SK-N-SH treated with all-trans-retinoic acid at 6 μM for 48 hours (cell line): ENCODE data around the gene MGMT.

ENCODE experiments used
- ATAC-seq: fragments of 200-7000 bp; cut with Tn5 transposase; 3 replicates; pipeline ENCODE4 v1.9.1; 2020; ENCODE audit warnings: mild to moderate bottlenecking, moderate library complexity
- ARNTL ChIP-seq: fragments of 450-650 bp; formaldehyde crosslinking; IDR thresholded peaks from 2 replicates; pipeline ENCODE4 v1.5.0; 2020; ENCODE audit warnings: low read depth, mild to moderate bottlenecking, moderate library complexity, borderline replicate concordance
- BACH2 ChIP-seq: fragments of 250-450 bp; sonication (Bioruptor Pico); IDR thresholded peaks from 2 replicates; pipeline ENCODE4 v1.9.0; 2021; ENCODE audit warnings: mild to moderate bottlenecking, borderline replicate concordance
- CSDC2 ChIP-seq: fragments of 250-450 bp; sonication (Bioruptor Pico); IDR thresholded peaks from 2 replicates; pipeline ENCODE4 v1.5.0; 2020; ENCODE audit warnings: mild to moderate bottlenecking, moderate library complexity
- GLIS3 ChIP-seq: fragments of 250-450 bp; sonication (Bioruptor Pico); IDR thresholded peaks from 2 replicates; pipeline ENCODE4 v1.5.0; 2020; ENCODE audit warnings: mild to moderate bottlenecking, moderate library complexity
- ISL1 ChIP-seq: fragments of 250-450 bp; sonication (Bioruptor Pico); IDR thresholded peaks from 2 replicates; pipeline ENCODE4 v2.1.2; 2022; ENCODE audit warnings: mild to moderate bottlenecking, moderate library complexity
- OSR1 ChIP-seq: fragments of 250-450 bp; sonication (Bioruptor Pico); IDR thresholded peaks from 2 replicates; pipeline ENCODE4 v1.8.0; 2022; ENCODE audit warnings: moderate library complexity, mild to moderate bottlenecking, inconsistent platforms
- PPARA ChIP-seq: fragments of 250-450 bp; sonication (Bioruptor Pico); IDR thresholded peaks from 2 replicates; pipeline ENCODE4 v1.5.0; 2020; ENCODE audit warnings: mild to moderate bottlenecking, borderline replicate concordance
- RARB ChIP-seq: fragments of 250-450 bp; sonication (Bioruptor Pico); IDR thresholded peaks from 2 replicates; pipeline ENCODE4 v1.8.0; 2021; ENCODE audit warnings: mild to moderate bottlenecking, moderate library complexity
- SNAI2 ChIP-seq: fragments of 250-450 bp; sonication (Bioruptor Pico); IDR thresholded peaks from 2 replicates; pipeline ENCODE4 v1.5.0; 2020; ENCODE audit warnings: mild to moderate bottlenecking, moderate library complexity
- TCF4 ChIP-seq: fragments of 250-450 bp; sonication (Bioruptor Pico); IDR thresholded peaks from 2 replicates; pipeline ENCODE4 v1.8.0; 2021; ENCODE audit warnings: mild to moderate bottlenecking, moderate library complexity, borderline replicate concordance
- TOX ChIP-seq: fragments of 250-450 bp; sonication (Bioruptor Pico); IDR thresholded peaks from 2 replicates; pipeline ENCODE4 v1.8.0; 2021; ENCODE audit warnings: mild to moderate bottlenecking, moderate library complexity, borderline replicate concordance
- ZC3H10 ChIP-seq: fragments of 250-450 bp; sonication (Bioruptor Pico); IDR thresholded peaks from 2 replicates; pipeline ENCODE4 v1.5.1; 2021; ENCODE audit warnings: mild to moderate bottlenecking, moderate library complexity
- ZFP3 ChIP-seq: fragments of 250-450 bp; sonication (Bioruptor Pico); IDR thresholded peaks from 2 replicates; pipeline ENCODE4 v1.5.0; 2020; ENCODE audit warnings: mild to moderate bottlenecking, moderate library complexity
- ZFP30 ChIP-seq: fragments of 450-650 bp; formaldehyde crosslinking; IDR thresholded peaks from 2 replicates; pipeline ENCODE4 v1.5.0; 2022; ENCODE audit warnings: mild to moderate bottlenecking, moderate library complexity
- ZNF565 ChIP-seq: fragments of 450-650 bp; formaldehyde crosslinking; conservative IDR thresholded peaks from 2 replicates; pipeline ENCODE4 v1.5.0; 2020; ENCODE audit warnings: low read depth, mild to moderate bottlenecking, moderate library complexity
- ZNF70 ChIP-seq: fragments of 450-650 bp; formaldehyde crosslinking; IDR thresholded peaks from 2 replicates; pipeline ENCODE4 v1.5.0; 2020; ENCODE audit warnings: mild to moderate bottlenecking, moderate library complexity
- ZNF8 ChIP-seq: fragments of 450-650 bp; formaldehyde crosslinking; IDR thresholded peaks from 2 replicates; pipeline ENCODE4 v1.5.0; 2020; ENCODE audit warnings: mild to moderate bottlenecking, moderate library complexity
- TF ChIP-seq, protein P1 (sequence below): fragments of 250-450 bp; sonication (Bioruptor Pico); IDR thresholded peaks from 2 replicates; pipeline ENCODE4 v1.8.0; 2021; ENCODE audit warnings: low read depth, mild to moderate bottlenecking, moderate library complexity, borderline replicate concordance
- TF ChIP-seq, protein P2 (sequence below): fragments of 250-450 bp; sonication (Bioruptor Pico); IDR thresholded peaks from 2 replicates; pipeline ENCODE4 v1.5.0; 2020; ENCODE audit warnings: mild to moderate bottlenecking, moderate library complexity
- TF ChIP-seq, protein P3 (sequence below): fragments of 250-450 bp; sonication (Bioruptor Pico); IDR thresholded peaks from 2 replicates; pipeline ENCODE4 v1.5.1; 2020; ENCODE audit warnings: low read depth, mild to moderate bottlenecking, moderate library complexity
- TF ChIP-seq, protein P4 (sequence below): fragments of 250-450 bp; sonication (Bioruptor Pico); IDR thresholded peaks from 2 replicates; pipeline ENCODE4 v1.5.1; 2021; ENCODE audit warnings: mild to moderate bottlenecking, moderate library complexity

Gene MGMT

DNA sequence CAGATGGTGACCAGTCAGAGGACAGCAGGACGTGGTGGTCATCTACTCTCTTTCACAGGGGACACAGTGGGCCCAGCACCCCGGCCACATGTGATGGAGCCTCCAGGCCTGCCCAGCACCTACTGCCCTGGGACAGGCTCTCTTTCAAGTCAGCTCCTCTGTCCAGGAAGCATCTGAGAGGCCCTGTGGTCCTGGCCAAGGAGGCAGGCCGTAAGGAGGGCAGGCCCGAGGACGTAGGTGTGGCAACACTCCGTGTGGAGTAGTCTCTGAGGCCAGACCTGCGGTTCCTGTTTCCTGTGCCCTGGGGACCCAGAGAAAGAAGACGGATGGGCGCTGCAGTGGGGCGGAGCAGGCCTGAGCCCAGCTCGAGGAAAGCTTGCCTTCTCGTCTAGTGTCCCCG, 317.9 kb downstream of the MGMT start:
- ATAC-seq = no peak
- TF ChIP-seq, protein P1, sequence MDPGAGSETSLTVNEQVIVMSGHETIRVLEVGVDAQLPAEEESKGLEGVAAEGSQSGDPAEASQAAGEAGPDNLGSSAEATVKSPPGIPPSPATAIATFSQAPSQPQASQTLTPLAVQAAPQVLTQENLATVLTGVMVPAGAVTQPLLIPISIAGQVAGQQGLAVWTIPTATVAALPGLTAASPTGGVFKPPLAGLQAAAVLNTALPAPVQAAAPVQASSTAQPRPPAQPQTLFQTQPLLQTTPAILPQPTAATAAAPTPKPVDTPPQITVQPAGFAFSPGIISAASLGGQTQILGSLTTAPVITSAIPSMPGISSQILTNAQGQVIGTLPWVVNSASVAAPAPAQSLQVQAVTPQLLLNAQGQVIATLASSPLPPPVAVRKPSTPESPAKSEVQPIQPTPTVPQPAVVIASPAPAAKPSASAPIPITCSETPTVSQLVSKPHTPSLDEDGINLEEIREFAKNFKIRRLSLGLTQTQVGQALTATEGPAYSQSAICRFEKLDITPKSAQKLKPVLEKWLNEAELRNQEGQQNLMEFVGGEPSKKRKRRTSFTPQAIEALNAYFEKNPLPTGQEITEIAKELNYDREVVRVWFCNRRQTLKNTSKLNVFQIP (CRISPR knock-in tag) = no peak
- TF ChIP-seq ZFP3 (CRISPR knock-in tag) (no peak), TOX (no peak), PPARA (no peak), GLIS3 (CRISPR knock-in tag) (no peak), BACH2 (CRISPR knock-in tag) (no peak), ZFP30 (CRISPR knock-in tag) (no peak), ZNF565 (CRISPR knock-in tag) (no peak), ISL1 (CRISPR knock-in tag) (no peak), ZNF70 (CRISPR knock-in tag) (no peak), ARNTL (CRISPR knock-in tag) (no peak), TCF4 (CRISPR knock-in tag) (no peak), ZNF8 (no peak), OSR1 (CRISPR knock-in tag) (no peak), ZC3H10 (no peak), RARB (CRISPR knock-in tag) (no peak)
- TF ChIP-seq, protein P2, sequence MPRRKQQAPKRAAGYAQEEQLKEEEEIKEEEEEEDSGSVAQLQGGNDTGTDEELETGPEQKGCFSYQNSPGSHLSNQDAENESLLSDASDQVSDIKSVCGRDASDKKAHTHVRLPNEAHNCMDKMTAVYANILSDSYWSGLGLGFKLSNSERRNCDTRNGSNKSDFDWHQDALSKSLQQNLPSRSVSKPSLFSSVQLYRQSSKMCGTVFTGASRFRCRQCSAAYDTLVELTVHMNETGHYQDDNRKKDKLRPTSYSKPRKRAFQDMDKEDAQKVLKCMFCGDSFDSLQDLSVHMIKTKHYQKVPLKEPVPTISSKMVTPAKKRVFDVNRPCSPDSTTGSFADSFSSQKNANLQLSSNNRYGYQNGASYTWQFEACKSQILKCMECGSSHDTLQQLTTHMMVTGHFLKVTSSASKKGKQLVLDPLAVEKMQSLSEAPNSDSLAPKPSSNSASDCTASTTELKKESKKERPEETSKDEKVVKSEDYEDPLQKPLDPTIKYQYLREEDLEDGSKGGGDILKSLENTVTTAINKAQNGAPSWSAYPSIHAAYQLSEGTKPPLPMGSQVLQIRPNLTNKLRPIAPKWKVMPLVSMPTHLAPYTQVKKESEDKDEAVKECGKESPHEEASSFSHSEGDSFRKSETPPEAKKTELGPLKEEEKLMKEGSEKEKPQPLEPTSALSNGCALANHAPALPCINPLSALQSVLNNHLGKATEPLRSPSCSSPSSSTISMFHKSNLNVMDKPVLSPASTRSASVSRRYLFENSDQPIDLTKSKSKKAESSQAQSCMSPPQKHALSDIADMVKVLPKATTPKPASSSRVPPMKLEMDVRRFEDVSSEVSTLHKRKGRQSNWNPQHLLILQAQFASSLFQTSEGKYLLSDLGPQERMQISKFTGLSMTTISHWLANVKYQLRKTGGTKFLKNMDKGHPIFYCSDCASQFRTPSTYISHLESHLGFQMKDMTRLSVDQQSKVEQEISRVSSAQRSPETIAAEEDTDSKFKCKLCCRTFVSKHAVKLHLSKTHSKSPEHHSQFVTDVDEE (CRISPR knock-in tag) = no peak
- TF ChIP-seq, protein P3, sequence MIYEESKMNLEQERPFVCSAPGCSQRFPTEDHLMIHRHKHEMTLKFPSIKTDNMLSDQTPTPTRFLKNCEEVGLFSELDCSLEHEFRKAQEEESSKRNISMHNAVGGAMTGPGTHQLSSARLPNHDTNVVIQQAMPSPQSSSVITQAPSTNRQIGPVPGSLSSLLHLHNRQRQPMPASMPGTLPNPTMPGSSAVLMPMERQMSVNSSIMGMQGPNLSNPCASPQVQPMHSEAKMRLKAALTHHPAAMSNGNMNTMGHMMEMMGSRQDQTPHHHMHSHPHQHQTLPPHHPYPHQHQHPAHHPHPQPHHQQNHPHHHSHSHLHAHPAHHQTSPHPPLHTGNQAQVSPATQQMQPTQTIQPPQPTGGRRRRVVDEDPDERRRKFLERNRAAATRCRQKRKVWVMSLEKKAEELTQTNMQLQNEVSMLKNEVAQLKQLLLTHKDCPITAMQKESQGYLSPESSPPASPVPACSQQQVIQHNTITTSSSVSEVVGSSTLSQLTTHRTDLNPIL (CRISPR knock-in tag) = no peak
- TF ChIP-seq, protein P4, sequence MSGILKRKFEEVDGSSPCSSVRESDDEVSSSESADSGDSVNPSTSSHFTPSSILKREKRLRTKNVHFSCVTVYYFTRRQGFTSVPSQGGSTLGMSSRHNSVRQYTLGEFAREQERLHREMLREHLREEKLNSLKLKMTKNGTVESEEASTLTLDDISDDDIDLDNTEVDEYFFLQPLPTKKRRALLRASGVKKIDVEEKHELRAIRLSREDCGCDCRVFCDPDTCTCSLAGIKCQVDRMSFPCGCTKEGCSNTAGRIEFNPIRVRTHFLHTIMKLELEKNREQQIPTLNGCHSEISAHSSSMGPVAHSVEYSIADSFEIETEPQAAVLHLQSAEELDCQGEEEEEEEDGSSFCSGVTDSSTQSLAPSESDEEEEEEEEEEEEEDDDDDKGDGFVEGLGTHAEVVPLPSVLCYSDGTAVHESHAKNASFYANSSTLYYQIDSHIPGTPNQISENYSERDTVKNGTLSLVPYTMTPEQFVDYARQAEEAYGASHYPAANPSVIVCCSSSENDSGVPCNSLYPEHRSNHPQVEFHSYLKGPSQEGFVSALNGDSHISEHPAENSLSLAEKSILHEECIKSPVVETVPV (CRISPR knock-in tag) = no peak

DNA sequence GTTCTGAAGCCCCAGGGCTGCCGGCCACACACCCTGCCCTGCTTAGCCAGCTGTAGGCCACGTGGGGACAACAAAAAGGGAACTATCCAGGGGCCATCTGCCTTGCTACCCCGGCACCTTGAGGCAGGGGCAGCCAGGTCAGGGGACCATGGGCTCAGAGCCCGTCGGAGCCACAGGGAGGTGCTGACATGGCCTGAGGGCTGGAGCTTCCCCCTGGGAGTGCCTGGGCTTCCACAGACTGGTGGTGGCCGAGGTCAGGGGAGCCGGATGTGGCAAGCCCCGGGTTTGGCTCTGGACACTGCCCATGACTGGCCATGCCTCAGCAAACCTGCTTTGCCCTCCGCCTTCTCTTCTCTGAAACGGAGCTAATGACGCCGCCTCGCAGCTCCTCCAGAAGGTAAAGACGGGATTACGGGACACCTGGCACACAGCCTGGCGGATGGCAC, 318.5 kb downstream of the MGMT start:
- no peak for ATAC-seq
- TF ChIP-seq SNAI2 (no peak), TOX (no peak), ZNF565 (CRISPR knock-in tag) (no peak), OSR1 (CRISPR knock-in tag) (no peak), ZFP30 (CRISPR knock-in tag) (no peak)
- TF ChIP-seq, protein P3 (CRISPR knock-in tag) = no peak
- TF ChIP-seq, protein P1 (CRISPR knock-in tag) = no peak
- TF ChIP-seq, all 23 proteins: peak for 0

DNA sequence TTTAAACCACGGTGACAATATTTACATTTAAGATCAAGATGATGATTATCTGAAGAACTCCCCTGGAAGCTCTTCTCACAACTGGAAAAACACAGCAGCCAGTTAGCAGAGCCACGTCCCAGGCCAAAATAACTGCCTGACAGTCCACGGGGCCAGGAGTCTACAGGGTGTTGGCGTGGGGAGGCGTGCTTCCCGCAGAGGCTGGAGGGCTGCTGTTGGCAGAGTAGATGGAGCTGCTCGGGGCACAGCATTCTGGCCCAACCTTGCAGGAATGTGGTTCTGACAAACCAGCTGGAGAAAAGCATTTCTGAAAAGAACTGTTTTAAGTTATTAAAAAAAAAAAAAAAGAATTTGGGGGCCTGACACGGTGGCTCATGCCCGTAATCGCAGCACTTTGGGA, 319.2 kb downstream of the MGMT start:
- ATAC-seq = no peak
- no peak for TF ChIP-seq PPARA
- TF ChIP-seq ZNF8 = no peak
- no peak for TF ChIP-seq ISL1 (CRISPR knock-in tag)
- TF ChIP-seq ZFP30 (CRISPR knock-in tag) = no peak
- no peak for TF ChIP-seq CSDC2 (CRISPR knock-in tag)
- no peak for TF ChIP-seq RARB (CRISPR knock-in tag)
- no peak for TF ChIP-seq ZC3H10
- no peak for TF ChIP-seq ZFP3 (CRISPR knock-in tag)
- TF ChIP-seq, protein P2 (CRISPR knock-in tag) = no peak
- TF ChIP-seq TCF4 (CRISPR knock-in tag) = no peak
- TF ChIP-seq, protein P1 (CRISPR knock-in tag) = no peak
